GM18870 (cell line): Measurements from ENCODE around the gene ASF1A.
A peak's percentile ranks its signal among the peaks of the same experiment; 100 is the strongest.
"Not testable (repeated sequence)": the region's sequence is repeated elsewhere in the genome, so short reads cannot be mapped to it uniquely, and the experiment has no call there.

Experiments used
- ATAC-seq: cut with Tn5 transposase; IDR thresholded peaks from one replicate; pipeline ENCODE4 v1.9.1; 2021; ENCODE audit warnings: moderate library complexity; ENCODE audit not compliant: unreplicated experiment

ASF1A gene

DNA sequence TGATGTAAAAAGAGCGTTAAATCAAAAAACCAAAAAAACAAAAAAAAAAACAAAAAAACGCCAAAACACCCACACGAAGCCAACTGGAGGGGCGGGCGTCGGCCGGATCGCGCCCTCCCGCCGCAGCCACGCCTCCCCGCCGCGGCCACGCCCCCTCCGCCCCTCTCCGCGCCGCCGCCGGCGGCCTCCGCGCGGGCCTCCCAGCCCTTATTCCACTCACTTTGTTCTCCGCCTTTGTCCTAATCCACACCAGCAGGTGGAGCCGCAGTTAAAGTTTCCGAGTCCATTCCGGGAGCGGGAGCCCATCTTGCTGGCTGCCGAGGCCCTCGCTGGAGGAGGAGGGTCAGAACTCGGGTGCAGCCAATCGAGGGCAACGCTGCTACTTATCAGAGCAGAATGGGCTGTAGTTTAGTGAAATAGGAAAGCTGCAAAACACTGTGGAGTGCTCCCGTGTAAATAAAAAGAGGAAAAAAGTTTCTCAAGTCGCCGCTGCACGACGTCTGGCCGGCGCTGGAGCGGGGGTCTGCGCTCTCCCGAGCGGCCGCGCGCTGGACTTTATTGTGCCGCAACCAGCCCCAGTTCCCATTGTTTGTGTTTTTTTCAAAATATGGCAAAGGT is at the start of gene ASF1A:
ASF1A (plus strand) TSS at position 346 of the 618 bp plus-strand sequence; CDS start at position 608, 262 bp downstream.
- ATAC-seq: peak; percentile 67

DNA sequence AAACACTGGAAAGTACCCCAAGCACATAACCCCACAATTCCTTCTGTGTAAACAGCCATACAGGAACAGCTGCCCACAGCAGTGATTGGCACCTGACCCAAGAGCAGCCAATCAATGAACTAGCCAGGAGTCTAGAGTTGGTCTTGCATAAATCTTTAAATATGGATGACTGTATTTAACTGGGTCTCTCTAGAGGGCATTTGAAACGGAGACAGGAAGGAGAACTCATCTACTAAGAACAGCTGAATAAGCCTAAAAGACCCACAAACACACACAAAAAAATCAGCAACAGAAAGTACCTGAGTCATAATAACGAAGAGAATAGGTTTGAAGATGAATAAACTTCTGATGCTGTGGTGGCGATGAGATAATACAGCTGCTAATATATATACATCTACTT is 49.0 kb upstream of the ASF1A start:
- ATAC-seq: peak; percentile 56

DNA sequence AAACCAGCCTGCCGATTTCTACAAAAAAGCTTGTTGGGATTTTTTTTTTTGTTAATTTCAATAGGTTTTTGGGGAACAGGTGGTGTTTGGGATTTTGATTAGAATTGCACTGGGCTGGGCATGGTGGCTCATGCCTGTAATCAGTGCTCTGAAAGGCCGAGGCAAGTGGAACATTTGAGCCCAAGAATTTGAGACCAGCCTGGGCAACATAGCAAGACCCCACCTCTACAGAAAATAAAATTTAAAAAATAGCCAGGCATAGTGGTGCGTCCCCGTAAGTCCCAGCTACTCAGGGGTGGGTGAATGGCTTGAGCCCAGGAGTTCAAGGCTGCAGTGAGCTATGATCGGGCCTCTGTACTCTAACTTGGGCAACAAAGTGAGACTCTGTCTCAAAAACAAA is 40.5 kb upstream of the ASF1A start:
- ATAC-seq: no peak

DNA sequence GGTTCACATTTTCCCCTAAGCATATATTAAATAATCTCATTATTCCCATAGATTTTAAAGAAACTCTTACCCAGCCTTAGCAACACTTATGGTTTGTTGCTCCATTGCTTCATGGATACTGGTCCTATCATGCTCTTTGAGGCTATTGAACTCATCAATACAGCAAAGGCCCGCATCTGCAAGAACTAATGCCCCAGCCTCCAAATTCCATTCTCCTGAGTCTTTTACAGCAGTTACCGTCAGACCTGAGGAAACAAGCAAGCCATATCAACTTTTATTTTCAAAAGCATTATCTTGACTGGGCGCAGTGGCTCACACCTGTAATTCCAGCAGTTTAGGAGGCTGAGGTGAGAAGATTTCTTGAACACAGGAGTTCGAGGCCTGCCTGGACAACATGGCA is 37.7 kb upstream of the ASF1A start:
- no peak for ATAC-seq

DNA sequence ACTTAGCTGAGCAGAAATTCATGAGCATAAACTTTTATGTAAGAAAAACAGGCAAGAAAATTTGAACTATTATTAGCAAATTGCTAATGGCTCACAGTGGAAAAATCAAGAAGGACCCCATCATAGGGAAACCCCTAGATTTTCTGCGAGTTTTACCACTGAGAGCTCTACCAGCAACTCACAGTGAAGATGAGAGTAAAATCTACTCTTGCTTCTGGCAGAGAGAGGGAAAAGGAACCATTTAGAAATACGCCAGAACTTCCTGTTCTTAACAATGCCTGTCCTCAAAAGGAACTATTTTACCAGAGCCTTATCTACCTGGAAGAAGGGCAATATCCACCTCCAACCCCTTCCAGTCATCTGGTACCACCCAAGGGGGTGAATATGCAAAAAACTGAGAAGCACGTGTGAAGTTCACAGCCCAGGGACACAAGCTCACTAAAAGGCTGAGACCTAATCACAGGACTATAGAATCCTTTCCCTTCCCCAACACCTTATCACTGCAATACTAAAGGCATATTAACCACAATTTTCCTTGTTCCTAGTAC is 34.4 kb upstream of the ASF1A start:
- peak; percentile 54 for ATAC-seq

DNA sequence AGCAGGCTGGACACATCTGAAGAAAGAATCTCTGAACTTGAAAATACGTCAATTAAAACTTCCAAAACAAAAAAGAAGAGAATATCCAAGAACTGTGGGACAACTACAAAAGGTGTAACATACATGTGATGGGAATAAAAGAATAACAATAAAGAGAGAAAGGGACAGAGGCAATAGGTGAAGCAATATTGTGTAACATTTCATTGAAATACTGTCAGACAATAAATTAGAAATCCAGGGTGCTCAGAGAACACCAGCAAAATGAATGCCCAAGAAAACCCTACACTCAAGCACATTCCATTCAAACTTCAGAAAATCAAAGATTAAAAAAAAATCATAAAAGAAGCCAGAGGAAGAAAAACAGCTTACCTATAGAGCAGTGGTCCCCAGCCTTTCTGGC is 33.6 kb upstream of the ASF1A start:
- ATAC-seq: no peak

- ATAC-seq: no peak
Observed at GRCh38 chr6:118860880-118861279, 33.1 kb upstream of the ASF1A start.

- no peak for ATAC-seq
Observed at GRCh38 chr6:118862443-118862842, 31.5 kb upstream of the ASF1A start.

DNA sequence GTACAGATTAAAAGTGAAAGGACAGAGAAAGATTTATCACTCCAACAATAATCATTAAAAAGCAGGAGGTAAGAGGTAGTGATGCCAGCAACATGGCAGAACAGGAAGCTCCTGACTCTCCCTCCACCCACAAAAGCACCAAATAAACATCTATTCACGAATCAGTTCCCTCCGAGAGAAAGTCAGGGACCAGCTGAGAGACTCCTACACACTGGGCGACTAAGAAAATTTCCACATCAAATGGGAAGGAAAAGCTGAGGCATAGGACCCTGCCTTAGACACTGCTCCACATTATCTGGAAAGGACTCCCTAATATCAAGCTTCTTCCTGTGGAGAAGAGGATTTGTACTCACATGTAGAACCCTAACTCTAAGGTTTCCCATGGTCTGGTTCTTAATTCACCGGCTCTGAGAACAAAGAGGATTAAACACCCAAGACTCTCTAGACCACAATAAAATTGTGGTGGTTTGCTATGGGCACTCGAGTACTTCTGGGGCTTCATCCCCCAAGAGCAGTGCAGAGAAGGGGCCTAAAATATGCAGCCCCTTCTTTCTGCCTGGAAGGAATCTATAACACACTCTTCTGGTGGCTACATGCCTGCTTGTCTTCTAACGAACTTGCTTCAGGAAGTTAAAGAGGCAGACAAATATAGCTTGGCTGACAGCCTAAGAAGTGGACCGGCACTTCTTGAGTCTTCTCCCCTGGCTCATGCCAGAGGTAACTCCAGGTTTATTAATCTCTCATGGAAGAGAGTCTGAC is 29.4 kb upstream of the ASF1A start:
- no peak for ATAC-seq

DNA sequence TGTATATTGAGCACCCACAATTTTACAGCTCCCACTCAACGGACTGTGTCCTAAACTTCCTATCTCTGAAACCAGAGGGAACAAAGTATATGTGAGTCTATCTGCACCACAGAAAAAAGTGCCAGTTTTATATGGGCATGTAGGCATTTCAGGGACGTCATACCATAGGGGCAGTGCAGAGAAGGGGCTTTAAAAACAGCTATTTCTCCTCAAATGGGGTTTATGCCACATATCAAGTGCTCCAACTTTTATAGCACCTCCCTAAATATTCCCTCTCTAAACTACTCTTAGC is 28.9 kb upstream of the ASF1A start:
- no peak for ATAC-seq

GRCh38 chr6:118867181-118867580 is 26.8 kb upstream of the ASF1A start:
- ATAC-seq: no peak

- not testable (repeated sequence) for ATAC-seq
Observed at GRCh38 chr6:118868901-118869300, 25.1 kb upstream of the ASF1A start.

DNA sequence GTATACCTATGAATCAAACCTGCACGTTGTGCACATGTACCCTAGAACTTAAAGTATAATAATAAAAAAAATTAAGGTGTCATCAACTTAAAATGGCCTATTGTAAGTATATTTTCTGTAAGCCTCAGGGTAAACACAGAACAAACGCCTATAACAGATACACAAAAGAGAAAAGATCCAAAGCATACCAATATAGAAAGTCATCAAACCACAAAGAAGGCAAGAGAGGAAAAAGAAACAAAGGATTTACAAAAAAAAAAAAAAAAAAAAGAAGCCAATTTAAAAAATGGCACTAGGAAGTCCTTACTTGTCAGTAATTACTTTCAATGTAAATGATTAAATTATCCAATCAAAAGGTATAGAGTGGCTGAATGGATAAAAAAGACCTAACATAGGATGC is 24.6 kb upstream of the ASF1A start:
- ATAC-seq: no peak

- no peak for ATAC-seq
Observed at GRCh38 chr6:118869894-118870589, 23.9 kb upstream of the ASF1A start.

GRCh38 chr6:118871331-118871730 is 22.6 kb upstream of the ASF1A start:
- no peak for ATAC-seq

DNA sequence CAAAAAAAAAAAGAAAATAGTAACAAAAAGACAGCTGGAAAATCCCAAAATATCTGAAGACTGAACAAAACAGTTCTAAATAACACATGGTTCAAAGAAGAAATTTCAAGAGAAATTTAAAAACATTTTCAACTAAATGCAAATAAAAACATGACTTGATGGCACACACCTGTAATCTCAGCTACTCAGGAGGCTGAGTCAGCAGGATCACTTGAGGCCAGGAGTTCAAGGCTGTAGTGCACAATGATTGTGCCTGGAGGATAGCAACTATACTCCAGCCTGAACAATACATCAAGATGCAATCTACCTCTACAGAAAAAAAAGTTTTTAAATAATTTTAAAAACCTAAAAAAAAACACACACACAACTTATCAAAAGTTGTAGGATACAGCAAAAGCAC is 21.6 kb upstream of the ASF1A start:
- ATAC-seq: no peak

DNA sequence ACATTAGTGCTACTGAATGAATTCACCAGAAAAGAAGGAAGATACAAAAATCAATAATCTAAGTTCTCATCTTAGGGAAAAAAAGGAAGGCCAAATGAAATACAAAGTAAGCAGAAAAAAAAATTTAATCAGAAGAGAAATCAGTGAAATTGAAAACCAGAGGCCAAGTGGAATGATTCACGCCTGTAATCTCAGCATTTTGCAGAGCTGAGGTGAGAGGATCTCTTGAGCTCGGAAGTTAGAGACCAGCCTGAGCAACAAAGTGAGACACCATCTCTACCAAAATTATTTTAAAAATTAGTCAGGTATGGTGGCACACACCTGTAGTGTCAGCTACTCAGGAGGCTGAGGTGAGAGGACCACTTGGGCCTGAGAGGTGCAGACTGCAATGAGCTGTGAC is 21.2 kb upstream of the ASF1A start:
- no peak for ATAC-seq

DNA sequence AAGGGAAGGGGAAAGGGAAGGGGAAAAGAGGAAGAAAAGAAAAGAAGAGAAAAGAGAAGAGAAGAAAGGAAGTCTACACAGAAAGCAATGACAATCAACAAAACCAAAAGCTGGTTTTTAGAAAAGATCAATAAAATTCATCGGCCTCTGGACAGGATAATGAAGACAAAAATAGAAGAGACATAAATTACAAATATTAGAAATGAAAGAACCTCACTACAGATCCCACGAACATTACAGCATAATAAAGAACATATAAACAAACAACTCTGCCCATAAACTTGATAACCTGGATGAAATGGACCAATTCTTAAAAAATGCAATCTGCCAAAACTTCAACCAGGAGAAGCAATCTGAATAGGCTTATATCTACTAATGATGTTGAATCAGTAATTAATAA is 20.7 kb upstream of the ASF1A start:
- no peak for ATAC-seq

- ATAC-seq: no peak
Observed at GRCh38 chr6:118875672-118876071, 18.3 kb upstream of the ASF1A start.

GRCh38 chr6:118876198-118876597 is 17.8 kb upstream of the ASF1A start:
- no peak for ATAC-seq

- no peak for ATAC-seq
Observed at GRCh38 chr6:118876814-118877213, 17.1 kb upstream of the ASF1A start.

DNA sequence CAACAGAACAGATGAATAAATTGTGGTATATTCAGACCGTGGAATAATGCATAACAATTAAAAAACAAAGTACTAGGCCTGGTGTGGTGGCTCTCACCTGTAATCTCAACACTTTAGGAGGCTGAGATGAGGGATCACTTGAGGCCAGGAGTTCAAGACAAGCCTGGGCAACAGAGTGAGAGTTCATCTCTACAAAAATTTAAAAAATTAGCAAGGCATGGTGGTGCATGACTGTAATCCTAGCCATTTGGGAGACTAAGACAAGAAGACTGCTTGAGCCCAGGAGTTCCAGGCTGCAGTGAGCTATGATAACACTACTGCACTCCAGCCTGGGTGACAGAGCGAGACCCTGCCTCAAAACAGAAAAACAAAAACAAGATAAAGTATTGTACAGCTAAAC is 16.1 kb upstream of the ASF1A start:
- ATAC-seq: no peak
